K562 (cell line): ENCODE data around the gene PARS2. TPM values are rescaled to one million over a fixed set of nuclear protein-coding genes. Genes with fewer than 3 reads are reported as not detected.

Source experiments
- ATAC-seq: fragments of 200-7000 bp; cut with Tn5 transposase; 3 replicates; pipeline ENCODE4 v1.9.1; 2020; ENCODE audit warnings: moderate library complexity
- BruUV-seq: library from RNA; stranded (reverse); fragments of 400-500 nt; replicated peaks from 2 replicates; lab custom pipeline; 2021; lab: Mats Ljungman, UMichigan
- CTCF ChIA-PET: fragments of 300-600 bp; formaldehyde crosslinking; extraction: SDS; loops from one replicate; lab custom pipeline; 2021; ENCODE audit warnings: low intra/inter-chr PET ratio; lab: Yijun Ruan, JAX
- POLR2A ChIA-PET: fragments of 300-600, 350-650 bp; sonication (Branson Sonifier 250); formaldehyde crosslinking; extraction: SDS; loops from one replicate; lab custom pipeline; 2021; ENCODE audit warnings: antibody characterized with exemption, inconsistent platforms; lab: Yijun Ruan, JAX
- DNase-seq, 4 experiments: peaks; one replicate each; pipeline versions ENCODE4 v3.0.0 to v3.0.0-alpha.2; 2011 to 2018; ENCODE audit warnings: low spot score in 3 of 4, mixed read lengths in 3 of 4; ENCODE audit errors: extremely low read depth in 1 of 4
- FAIRE-seq: peaks from 2 replicates; lab custom pipeline; 2011; peaks lifted over from hg19 to GRCh38; lab: Jason Lieb, UNC
- H2AFZ ChIP-seq: 2 replicates; pipeline ENCODE4 v1.6.0; 2011; ENCODE audit warnings: low read depth, low read length, control low read depth, inconsistent platforms
- H3K27ac ChIP-seq: fragments of 200-600 bp; 3 replicates; pipeline ENCODE4 v1.8.0; 2011; ENCODE audit warnings: low read depth, mild to moderate bottlenecking, control low read depth, inconsistent platforms, low read length, moderate library complexity, mixed read lengths; ENCODE audit errors: extremely low read depth
- H3K27me3 ChIP-seq, 2 experiments: fragments of 300-600 bp in 1 of 2; 2 replicates in 1 of 2; 3 replicates in 1 of 2; pipeline versions ENCODE4 v1.6.0 to v1.8.0; 2011; ENCODE audit warnings: inconsistent platforms in 2 of 2, low read length in 2 of 2, mild to moderate bottlenecking in 1 of 2, mixed read lengths in 1 of 2, moderate library complexity in 1 of 2; ENCODE audit not compliant: control insufficient read depth in 2 of 2, insufficient read depth in 2 of 2
- H3K36me3 ChIP-seq: fragments of 300-600 bp; 3 replicates; pipeline ENCODE4 v1.8.0; 2011; ENCODE audit warnings: mild to moderate bottlenecking, low read length, inconsistent platforms; ENCODE audit not compliant: control insufficient read depth, insufficient read depth
- H3K4me1 ChIP-seq, 2 experiments: fragments of 200-600 bp in 1 of 2; replicated peaks in 1 of 2; 2 replicates in 1 of 2; 3 replicates in 1 of 2; pipeline versions ENCODE4 v1.5.1 to v1.8.0; 2011; ENCODE audit warnings: inconsistent platforms in 2 of 2, low read length in 2 of 2, mild to moderate bottlenecking in 1 of 2, mixed read lengths in 1 of 2, moderate library complexity in 1 of 2; ENCODE audit not compliant: control insufficient read depth in 2 of 2, insufficient read depth in 2 of 2
- H3K4me2 ChIP-seq: 2 replicates; pipeline ENCODE4 v1.6.1; 2011; ENCODE audit warnings: low read length, control low read depth, inconsistent platforms, mixed read lengths; ENCODE audit not compliant: insufficient read depth
- H3K4me3 ChIP-seq: fragments of 200-600 bp; sonication (generic), shearing (Covaris generic); 2 replicates; pipeline ENCODE4 v1.5.1; 2016; ENCODE audit warnings: control low read depth, inconsistent platforms
- H3K79me2 ChIP-seq: fragments of 200-600 bp; 3 replicates; pipeline ENCODE4 v1.8.0; 2011; ENCODE audit warnings: low read length, inconsistent platforms; ENCODE audit not compliant: control insufficient read depth, insufficient read depth
- H3K9ac ChIP-seq, 2 experiments: 2 replicates each; pipeline versions ENCODE4 v1.6.0 to v1.6.1; 2011; ENCODE audit warnings: low read depth in 2 of 2, low read length in 2 of 2, control low read depth in 1 of 2, inconsistent platforms in 1 of 2, mild to moderate bottlenecking in 1 of 2, mixed read lengths in 1 of 2; ENCODE audit not compliant: insufficient read depth in 1 of 2
- H3K9me1 ChIP-seq: one replicate; pipeline ENCODE4 v1.6.0; 2011; ENCODE audit warnings: inconsistent platforms, mild to moderate bottlenecking, low read length, moderate library complexity; ENCODE audit not compliant: control insufficient read depth, insufficient read depth
- H3K9me3 ChIP-seq: replicated peaks from 2 replicates; pipeline ENCODE4 v1.5.1; 2011; ENCODE audit warnings: low read depth, low read length, inconsistent platforms; ENCODE audit not compliant: control insufficient read depth, insufficient read depth
- H4K20me1 ChIP-seq: replicated peaks from 2 replicates; pipeline ENCODE4 v1.6.1; 2011; ENCODE audit warnings: low read length, inconsistent platforms, mixed read lengths; ENCODE audit not compliant: control insufficient read depth, insufficient read depth
- CEBPG ChIP-seq, 3 experiments: fragments of 200-800 bp in 1 of 3; sonication (Bioruptor generic) in 1 of 3; sonication (generic) in 1 of 3; formaldehyde crosslinking in 1 of 3; IDR thresholded peaks in 2 of 3; conservative IDR thresholded peaks in 1 of 3; 2 replicates each; pipeline versions ENCODE4 v1.6.1 to v1.8.0; 2016 to 2022; ENCODE audit warnings: missing compliant biosample characterization in 2 of 3, missing genetic modification characterization in 2 of 3, mild to moderate bottlenecking in 1 of 3, missing genetic modification reagents in 1 of 3
- CHD2 ChIP-seq: IDR thresholded peaks from 2 replicates; pipeline ENCODE4 v1.6.1; 2011; ENCODE audit warnings: low read depth, low read length
- CREBBP ChIP-seq: IDR thresholded peaks from one replicate; pipeline ENCODE4 v1.6.1; 2012; ENCODE audit warnings: low read depth, mild to moderate bottlenecking, control low read depth, inconsistent platforms, low read length
- DIDO1 ChIP-seq: fragments of 450-650 bp; IDR thresholded peaks from 2 replicates; pipeline ENCODE4 v1.6.1; 2016; ENCODE audit warnings: low read depth, missing biosample characterization, missing genetic modification characterization
- FOXA1 ChIP-seq: fragments of 450-650 bp; IDR thresholded peaks from 2 replicates; pipeline ENCODE4 v1.6.1; 2016; ENCODE audit warnings: mild to moderate bottlenecking, borderline replicate concordance
- LCOR ChIP-seq: sonication (generic); formaldehyde crosslinking; IDR thresholded peaks from 2 replicates; pipeline ENCODE4 v1.8.0; 2022; ENCODE audit warnings: mild to moderate bottlenecking, missing genetic modification reagents
- PREB ChIP-seq: sonication (generic); formaldehyde crosslinking; IDR thresholded peaks from 2 replicates; pipeline ENCODE4 v1.8.1; 2023; ENCODE audit warnings: mild to moderate bottlenecking, missing genetic modification reagents
- YBX1 ChIP-seq: fragments of 450-650 bp; IDR thresholded peaks from 2 replicates; pipeline ENCODE4 v1.7.1; 2016; ENCODE audit warnings: mild to moderate bottlenecking
- ZNF184 ChIP-seq: sonication (generic); formaldehyde crosslinking; IDR thresholded peaks from 2 replicates; pipeline ENCODE4 v1.5.0; 2020; ENCODE audit warnings: missing genetic modification reagents
- ZNF778 ChIP-seq: fragments of 450-650 bp; formaldehyde crosslinking; IDR thresholded peaks from 2 replicates; pipeline ENCODE4 v1.4.0; 2020; ENCODE audit warnings: mild to moderate bottlenecking, moderate library complexity
- WGBS: fragments of 100-300 bp; shearing (Covaris generic); methylation state at CpG from one replicate; pipeline ENCODE4 v1.1.6; 2016; ENCODE audit warnings: low coverage, mixed read lengths; ENCODE audit not compliant: insufficient coverage; ENCODE audit errors: missing lambda C conversion rate; 5-methylcytosine and 5-hydroxymethylcytosine counted together
- in situ Hi-C: fragments of 300-500 bp; cut with MboI; formaldehyde crosslinking; loops from 4 replicates; pipeline ENCODE4 v1.15.0; 2018; ENCODE audit warnings: inconsistent platforms, mixed read lengths
- intact Hi-C: fragments of 100-400 bp; cut with micrococcal nuclease; formaldehyde crosslinking; loops from 2 replicates; pipeline ENCODE4 v1.14.2; 2022
- polyA plus RNA-seq, 8 experiments: library from polyadenylated mRNA; depleted of rRNA in 4 of 8; stranded (reverse) in 5 of 8; unstranded in 3 of 8; fragments of >200 nt; fragmentation: Nextera tagmentation in 2 of 8; fragmentation: Illumina TruSeq in 1 of 8; extraction: Ambion mirVana in 2 of 8; extraction: Trizol in 1 of 8; gene quantifications; 2 replicates each; pipeline versions ENCODE4 v1.2.1 to v1.2.3, GENCODE V29; 2011 to 2014; ENCODE audit warnings: inconsistent platforms in 1 of 8, missing spikeins in 1 of 8
- total RNA-seq, 7 experiments: library from RNA; depleted of rRNA in 6 of 7; stranded (reverse); fragments of >200 nt in 6 of 7; fragmentation: Illumina TruSeq in 2 of 7; extraction: Trizol in 2 of 7; gene quantifications; 2 replicates each; pipeline versions ENCODE4 v1.2.1 to v1.2.3, GENCODE V29; 2011 to 2021; ENCODE audit warnings: low replicate concordance in 1 of 7
- TF ChIP-seq, protein P1 (sequence below): fragments of 250-450 bp; sonication (Bioruptor Pico); IDR thresholded peaks from 2 replicates; pipeline ENCODE4 v1.8.0; 2022; ENCODE audit warnings: inconsistent platforms, mild to moderate bottlenecking, moderate library complexity, borderline replicate concordance
- TF ChIP-seq, protein P2 (sequence below): fragments of 250-450 bp; sonication (Bioruptor Pico); IDR thresholded peaks from 2 replicates; pipeline ENCODE4 v1.4.0; 2020; ENCODE audit warnings: mild to moderate bottlenecking, moderate library complexity

Gene PARS2
- total and polyA plus RNA-seq, 9 of the 15 experiments (the other 6 are each of a cell fraction or from before 2014, with no cell fraction given): 6.3 to 12.4 (median 7.9) TPM

DNA sequence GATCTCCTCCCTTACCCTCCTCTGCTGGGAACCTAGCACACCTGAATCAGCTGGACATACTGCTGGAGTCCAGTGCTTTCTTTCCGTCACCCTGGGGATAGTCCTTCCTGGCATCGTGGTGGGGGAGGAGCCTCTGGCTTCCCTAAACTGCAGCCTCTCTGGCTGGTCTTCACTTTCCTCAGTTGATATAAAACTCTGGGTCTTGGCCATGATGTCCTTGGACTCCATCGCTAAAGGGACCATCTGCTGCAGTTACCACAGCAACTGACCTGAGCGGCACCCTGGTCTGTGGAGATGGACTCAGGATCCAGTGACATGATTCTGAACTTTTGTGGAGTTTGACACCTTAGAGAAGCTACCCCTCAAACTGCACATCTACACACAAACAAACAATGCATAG, 22.8 kb downstream of the PARS2 start (continued):
- TF ChIP-seq, protein P1, sequence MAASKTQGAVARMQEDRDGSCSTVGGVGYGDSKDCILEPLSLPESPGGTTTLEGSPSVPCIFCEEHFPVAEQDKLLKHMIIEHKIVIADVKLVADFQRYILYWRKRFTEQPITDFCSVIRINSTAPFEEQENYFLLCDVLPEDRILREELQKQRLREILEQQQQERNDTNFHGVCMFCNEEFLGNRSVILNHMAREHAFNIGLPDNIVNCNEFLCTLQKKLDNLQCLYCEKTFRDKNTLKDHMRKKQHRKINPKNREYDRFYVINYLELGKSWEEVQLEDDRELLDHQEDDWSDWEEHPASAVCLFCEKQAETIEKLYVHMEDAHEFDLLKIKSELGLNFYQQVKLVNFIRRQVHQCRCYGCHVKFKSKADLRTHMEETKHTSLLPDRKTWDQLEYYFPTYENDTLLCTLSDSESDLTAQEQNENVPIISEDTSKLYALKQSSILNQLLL (CRISPR knock-in tag): no peak
- TF ChIP-seq FOXA1 (no peak), LCOR (CRISPR knock-in tag) (no peak), YBX1 (no peak), ZNF778 (CRISPR knock-in tag) (no peak)
- TF ChIP-seq, protein P2, sequence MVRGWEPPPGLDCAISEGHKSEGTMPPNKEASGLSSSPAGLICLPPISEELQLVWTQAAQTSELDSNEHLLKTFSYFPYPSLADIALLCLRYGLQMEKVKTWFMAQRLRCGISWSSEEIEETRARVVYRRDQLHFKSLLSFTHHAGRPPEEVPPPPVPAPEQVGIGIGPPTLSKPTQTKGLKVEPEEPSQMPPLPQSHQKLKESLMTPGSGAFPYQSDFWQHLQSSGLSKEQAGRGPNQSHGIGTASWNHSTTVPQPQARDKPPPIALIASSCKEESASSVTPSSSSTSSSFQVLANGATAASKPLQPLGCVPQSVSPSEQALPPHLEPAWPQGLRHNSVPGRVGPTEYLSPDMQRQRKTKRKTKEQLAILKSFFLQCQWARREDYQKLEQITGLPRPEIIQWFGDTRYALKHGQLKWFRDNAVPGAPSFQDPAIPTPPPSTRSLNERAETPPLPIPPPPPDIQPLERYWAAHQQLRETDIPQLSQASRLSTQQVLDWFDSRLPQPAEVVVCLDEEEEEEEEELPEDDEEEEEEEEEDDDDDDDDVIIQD (CRISPR knock-in tag): no peak
- TF ChIP-seq, all 486 proteins: peak for 0

- no peak for FAIRE-seq
- Histone ChIP-seq H3K27me3 (no peaks in the 10 kb centered on the region), H3K9me3 (no peaks in the 10 kb centered on the region), H3K4me1 (no peaks in the 10 kb centered on the region), H3K36me3 (peaks cover 86% of the 10 kb centered on the region), H3K27ac (no peak overlapping the region), H3K79me2 (no peaks in the 10 kb centered on the region), H4K20me1 (0 out of 2 replicates have a peak, but pooled peaks cover 4% of the 10 kb centered on the region), H3K4me2 (0 out of 2 replicates have a peak overlapping the region, but pooled peaks have one; percentile 4), H3K4me3 (no peak overlapping the region), H3K9ac (no peak overlapping the region), H3K9me1 (no peaks in the 10 kb centered on the region), H2AFZ (no peak overlapping the region)
- 67% methylated on average over 6 of the region's 6 CpGs for WGBS
- no peak for DNase-seq
- in situ Hi-C loops: no loop called here
- intact Hi-C loops: no loop called here
- TF ChIP-seq CEBPG (CRISPR knock-in tag; IDR thresholded peaks at IDR 0.05) (peak; percentile 25; the same call in 1 of the 2 replicates), CEBPG (tag; conservative IDR thresholded peaks at IDR 0.05 in 1 of 2, IDR thresholded peaks at IDR 0.05 in 1 of 2) (no peak), PREB (CRISPR knock-in tag) (no peak), ZNF184 (CRISPR knock-in tag) (no peak), CREBBP (no peak), CHD2 (peak; percentile 69), DIDO1 (tag) (no peak)
- ChIA-PET POLR2A (no interaction called here), CTCF (no interaction called here)
- ATAC-seq: peak; percentile 56
- BruUV-seq: no TSS peak
Observed at GRCh38 chr1:54738244-54738643, 26.1 kb downstream of the PARS2 start.
